ENCODE measurements around the gene FYB2.

Gene FYB2

DNA sequence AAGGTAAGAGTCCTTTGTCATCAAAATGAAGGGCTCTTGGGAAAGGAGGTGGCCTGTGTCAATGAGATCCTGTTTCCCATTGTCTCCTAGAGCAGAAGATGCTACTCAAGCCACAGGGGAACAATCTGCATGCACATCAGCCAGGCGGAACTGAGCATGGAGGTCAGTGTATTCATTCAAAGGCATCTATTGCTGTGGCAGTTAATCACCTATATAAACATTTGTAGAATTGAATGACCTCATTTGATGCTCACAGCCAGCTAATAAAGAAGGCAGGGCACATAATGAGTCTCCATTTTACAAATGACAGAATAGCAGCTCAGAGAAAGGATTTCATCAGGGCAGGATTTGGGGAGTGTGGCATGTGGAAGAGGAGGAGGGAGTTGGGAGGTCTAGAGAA is 5.7 kb upstream of the FYB2 start:
- H3K4me3 ChIP-seq (ENCODE audit: low read length), result no peak overlapping the region
- DNase-seq (ENCODE audit: low read depth), result no peak
- TF ChIP-seq, protein P1, sequence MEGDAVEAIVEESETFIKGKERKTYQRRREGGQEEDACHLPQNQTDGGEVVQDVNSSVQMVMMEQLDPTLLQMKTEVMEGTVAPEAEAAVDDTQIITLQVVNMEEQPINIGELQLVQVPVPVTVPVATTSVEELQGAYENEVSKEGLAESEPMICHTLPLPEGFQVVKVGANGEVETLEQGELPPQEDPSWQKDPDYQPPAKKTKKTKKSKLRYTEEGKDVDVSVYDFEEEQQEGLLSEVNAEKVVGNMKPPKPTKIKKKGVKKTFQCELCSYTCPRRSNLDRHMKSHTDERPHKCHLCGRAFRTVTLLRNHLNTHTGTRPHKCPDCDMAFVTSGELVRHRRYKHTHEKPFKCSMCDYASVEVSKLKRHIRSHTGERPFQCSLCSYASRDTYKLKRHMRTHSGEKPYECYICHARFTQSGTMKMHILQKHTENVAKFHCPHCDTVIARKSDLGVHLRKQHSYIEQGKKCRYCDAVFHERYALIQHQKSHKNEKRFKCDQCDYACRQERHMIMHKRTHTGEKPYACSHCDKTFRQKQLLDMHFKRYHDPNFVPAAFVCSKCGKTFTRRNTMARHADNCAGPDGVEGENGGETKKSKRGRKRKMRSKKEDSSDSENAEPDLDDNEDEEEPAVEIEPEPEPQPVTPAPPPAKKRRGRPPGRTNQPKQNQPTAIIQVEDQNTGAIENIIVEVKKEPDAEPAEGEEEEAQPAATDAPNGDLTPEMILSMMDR (conservative IDR thresholded peaks at IDR 0.05; ENCODE audit: low read depth, low read length), result no peak

DNA sequence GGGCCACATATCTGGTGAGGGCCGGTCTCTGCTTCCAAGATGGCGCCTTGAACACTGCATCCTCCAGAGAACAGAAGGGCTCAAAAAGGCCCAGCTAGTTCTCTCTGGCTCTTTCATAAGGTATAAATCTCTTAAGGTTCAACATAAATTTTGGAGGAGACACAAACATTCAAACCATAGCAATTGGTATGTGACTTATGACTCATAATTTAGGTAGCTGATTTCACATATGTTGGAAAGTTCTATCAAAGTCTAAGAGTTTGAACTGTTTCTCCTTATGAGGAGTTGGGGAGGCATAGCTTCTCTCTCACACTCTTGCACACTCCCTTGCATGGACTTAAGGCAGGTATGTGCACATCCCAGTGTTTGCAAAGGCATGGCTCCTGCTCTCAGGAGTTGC is 5.1 kb upstream of the FYB2 start:
- no peak for DNase-seq (ENCODE audit: low read depth)
- TF ChIP-seq, protein P1 (conservative IDR thresholded peaks at IDR 0.05; ENCODE audit: low read depth, low read length), result no peak
- no peak overlapping the region for H3K4me3 ChIP-seq (ENCODE audit: low read length)

DNA sequence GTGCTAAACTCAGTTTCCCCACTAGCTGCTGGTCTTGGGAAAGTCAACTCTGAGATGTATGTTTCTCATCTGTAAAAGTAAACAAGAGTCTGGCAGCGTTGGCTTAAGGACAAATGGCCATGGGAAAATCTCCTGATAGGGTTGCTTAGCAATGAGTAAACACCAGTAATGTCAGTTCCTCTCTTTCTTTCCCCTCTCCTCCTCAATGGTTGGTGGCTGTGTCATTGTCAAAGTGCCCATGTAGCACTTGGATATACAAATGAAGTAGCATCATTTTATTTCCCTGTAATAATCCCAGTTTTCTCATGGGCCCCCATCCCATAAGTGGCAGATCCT is 2.2 kb upstream of the FYB2 start:
- no peak overlapping the region for H3K4me3 ChIP-seq (ENCODE audit: low read length)
- no peak for DNase-seq (ENCODE audit: low read depth)
- TF ChIP-seq, protein P1 (conservative IDR thresholded peaks at IDR 0.05; ENCODE audit: low read depth, low read length), result no peak

DNA sequence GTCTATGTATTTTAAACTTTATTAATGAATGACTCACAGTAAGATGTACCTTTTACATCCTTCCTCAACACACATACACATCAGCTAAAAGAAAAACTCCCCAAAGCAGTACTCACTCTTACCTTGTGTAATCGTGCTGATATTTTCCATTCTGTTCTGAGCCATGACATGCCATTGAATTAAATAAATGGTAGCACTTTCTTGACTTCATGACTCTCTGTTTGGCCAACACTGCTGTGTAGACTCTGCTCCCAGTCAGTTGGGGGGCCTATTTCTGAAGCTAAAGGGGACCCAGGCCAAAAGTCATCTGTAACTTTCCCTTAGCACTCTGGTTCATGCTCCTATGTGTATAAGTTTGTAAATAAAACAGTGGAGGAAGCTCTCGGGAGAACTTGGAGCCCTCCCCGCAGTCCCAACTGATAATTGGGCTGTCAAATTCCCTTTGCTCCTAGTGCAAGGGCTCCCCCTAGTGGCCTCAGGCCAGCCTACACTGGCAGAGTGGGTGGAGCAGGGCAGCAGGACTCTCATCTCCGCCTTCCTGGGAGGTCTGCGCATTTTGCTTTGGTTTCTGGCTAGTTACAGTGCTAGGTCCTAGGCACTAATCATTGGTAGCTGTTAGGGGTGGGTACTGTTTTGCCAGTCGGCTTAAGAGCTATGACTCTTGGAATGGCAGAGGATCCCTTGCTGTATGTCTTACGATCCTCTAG is 1.7 kb upstream of the FYB2 start:
- no peak for DNase-seq (ENCODE audit: low read depth)
- TF ChIP-seq, protein P1 (conservative IDR thresholded peaks at IDR 0.05; ENCODE audit: low read depth, low read length), result peak; percentile 99
- no peak overlapping the region for H3K4me3 ChIP-seq (ENCODE audit: low read length)

DNA sequence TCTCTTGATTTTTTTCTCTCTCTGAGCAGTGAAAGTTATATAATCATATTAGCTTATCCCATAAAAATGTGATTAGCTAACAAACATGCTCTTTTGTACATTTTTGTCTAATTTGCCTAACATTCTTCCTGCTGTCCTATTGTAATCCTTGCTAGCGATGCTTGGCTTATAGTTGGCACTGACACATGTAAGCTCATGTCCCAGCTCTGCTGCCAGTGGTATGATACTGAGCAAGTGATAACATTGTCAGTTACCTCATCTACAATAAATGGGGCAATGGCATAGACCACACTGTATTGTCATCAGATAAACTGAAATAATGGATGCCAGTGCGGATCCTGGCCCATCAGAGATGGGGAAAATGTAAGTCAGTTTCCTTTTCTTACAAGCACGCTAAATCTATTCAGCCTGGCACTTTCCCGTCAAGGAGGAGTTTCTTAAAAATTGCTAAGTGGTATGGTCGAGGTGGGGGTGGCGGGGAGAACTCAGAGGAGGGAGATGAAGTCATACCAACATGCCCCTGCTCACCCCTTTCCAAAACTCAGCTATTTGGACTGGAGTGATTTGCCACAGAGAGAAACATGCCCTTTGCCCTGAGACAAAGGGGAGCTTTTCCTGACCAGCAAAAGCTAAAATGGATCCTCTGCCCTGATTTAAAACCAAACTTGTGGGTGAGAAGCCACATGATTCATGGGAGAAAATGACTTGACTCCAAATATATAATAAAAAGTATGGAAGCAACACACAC is 1.3 kb downstream of the FYB2 start:
- H3K4me3 ChIP-seq (ENCODE audit: low read length), result peak overlapping the region; percentile 2
- DNase-seq (ENCODE audit: low read depth), result no peak
- TF ChIP-seq, protein P1 (conservative IDR thresholded peaks at IDR 0.05; ENCODE audit: low read depth, low read length), result no peak

DNA sequence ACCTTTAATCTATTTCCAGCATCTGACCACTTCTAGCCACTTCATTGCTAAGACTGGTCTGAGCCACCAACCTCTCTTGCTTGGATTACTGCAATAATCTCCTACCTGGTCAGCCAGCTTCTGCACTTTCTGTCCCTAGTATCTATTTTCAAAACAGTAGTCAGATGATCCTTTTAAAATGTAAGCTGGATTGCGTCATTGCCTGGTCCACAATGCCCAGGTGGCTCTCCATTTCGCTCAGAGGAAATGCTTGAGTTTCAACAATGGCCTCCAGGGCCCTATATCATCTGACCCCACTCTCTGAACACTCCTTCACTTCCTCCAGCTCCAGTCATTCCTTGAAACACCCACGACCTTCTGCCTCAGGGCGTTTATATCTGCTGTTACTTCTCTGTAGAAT is 2.3 kb downstream of the FYB2 start:
- no peak for DNase-seq (ENCODE audit: low read depth)
- H3K4me3 ChIP-seq (ENCODE audit: low read length), result no peak overlapping the region
- TF ChIP-seq, protein P1 (conservative IDR thresholded peaks at IDR 0.05; ENCODE audit: low read depth, low read length), result no peak

DNA sequence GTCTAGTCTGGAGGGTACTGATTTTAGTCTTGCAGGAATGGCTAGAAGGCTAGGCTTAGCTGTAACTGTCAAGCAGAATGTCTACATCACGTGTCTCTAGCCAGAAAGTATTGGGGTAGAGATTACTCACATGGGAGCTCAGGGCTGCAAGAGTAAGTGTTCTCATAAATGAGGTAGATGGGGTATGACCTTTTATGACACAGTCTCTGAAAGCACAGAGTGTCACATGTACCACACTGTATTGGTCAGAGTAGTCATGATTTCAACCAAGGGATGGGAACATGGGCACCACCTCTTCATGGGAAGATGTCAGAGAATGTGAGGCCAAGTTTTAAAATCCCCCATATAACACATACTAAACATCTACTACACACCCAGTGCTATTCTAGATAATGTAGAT is 2.9 kb downstream of the FYB2 start:
- TF ChIP-seq, protein P1 (conservative IDR thresholded peaks at IDR 0.05; ENCODE audit: low read depth, low read length), result no peak
- no peak for DNase-seq (ENCODE audit: low read depth)
- H3K4me3 ChIP-seq (ENCODE audit: low read length), result no peak overlapping the region
